Karpas-422 (cell line): ENCODE results near the gene GPR37L1. TPM values are rescaled to one million over a fixed set of nuclear protein-coding genes. Genes with fewer than 3 reads are reported as not detected.

Source experiments
- DNase-seq: peaks from one replicate; pipeline ENCODE4 v3.0.0-alpha.2; 2015
- H2AFZ ChIP-seq: fragments of 200-600 bp; sonication (generic); 2 replicates; pipeline ENCODE4 v1.6.1; 2014; ENCODE audit warnings: antibody characterized with exemption, low read length, mixed read lengths
- H3K27ac ChIP-seq: fragments of 200-600 bp; sonication (generic); 2 replicates; pipeline ENCODE4 v1.5.1; 2014; ENCODE audit warnings: mild to moderate bottlenecking, low read length, moderate library complexity
- H3K27me3 ChIP-seq: fragments of 200-600 bp; sonication (generic); 2 replicates; pipeline ENCODE4 v1.6.1; 2014; ENCODE audit warnings: low read length, mixed read lengths
- H3K36me3 ChIP-seq: fragments of 200-600 bp; sonication (generic); 2 replicates; pipeline ENCODE4 v1.6.1; 2014; ENCODE audit warnings: low read length, mixed read lengths; ENCODE audit not compliant: insufficient read depth
- H3K4me1 ChIP-seq: fragments of 200-600 bp; sonication (generic); 2 replicates; pipeline ENCODE4 v1.6.1; 2014; ENCODE audit warnings: mild to moderate bottlenecking, low read length, mixed read lengths
- H3K4me2 ChIP-seq: fragments of 200-600 bp; sonication (generic); 2 replicates; pipeline ENCODE4 v1.6.1; 2014; ENCODE audit warnings: low read length, low read depth, mild to moderate bottlenecking; ENCODE audit not compliant: poor library complexity, severe bottlenecking
- H3K4me3 ChIP-seq: fragments of 200-600 bp; sonication (generic); 2 replicates; pipeline ENCODE4 v1.5.1; 2014; ENCODE audit warnings: mild to moderate bottlenecking, antibody characterized with exemption, low read length, mixed read lengths
- H3K79me2 ChIP-seq: fragments of 200-600 bp; sonication (generic); 2 replicates; pipeline ENCODE4 v1.6.1; 2014; ENCODE audit warnings: mild to moderate bottlenecking, low read length, mixed read lengths
- H3K9ac ChIP-seq: fragments of 200-600 bp; sonication (generic); 2 replicates; pipeline ENCODE4 v1.6.0; 2014; ENCODE audit warnings: low read length
- H3K9me2 ChIP-seq: fragments of 200-600 bp; sonication (generic), shearing (Covaris generic); replicated peaks from 2 replicates; pipeline ENCODE4 v1.6.0; 2014; ENCODE audit warnings: mild to moderate bottlenecking, low read length, moderate library complexity; ENCODE audit not compliant: insufficient read depth
- H3K9me3 ChIP-seq: fragments of 300-700, 200-600 bp; sonication (generic); 2 replicates; pipeline ENCODE4 v1.6.1; 2014; ENCODE audit warnings: low read length, mixed read lengths
- H4K20me1 ChIP-seq: fragments of 200-600 bp; sonication (generic); 2 replicates; pipeline ENCODE4 v1.6.1; 2014; ENCODE audit warnings: mild to moderate bottlenecking, antibody characterized with exemption, low read length, low read depth; ENCODE audit not compliant: insufficient read depth
- total RNA-seq: library from RNA; depleted of rRNA; stranded (reverse); fragments of >200 nt; shearing (Covaris generic); gene quantifications from 2 replicates; pipeline ENCODE4 v1.2.3, GENCODE V29; 2014; ENCODE audit warnings: low replicate concordance

GPR37L1 gene
- total RNA-seq, 1 experiment from 2014 or later: not detected

DNA sequence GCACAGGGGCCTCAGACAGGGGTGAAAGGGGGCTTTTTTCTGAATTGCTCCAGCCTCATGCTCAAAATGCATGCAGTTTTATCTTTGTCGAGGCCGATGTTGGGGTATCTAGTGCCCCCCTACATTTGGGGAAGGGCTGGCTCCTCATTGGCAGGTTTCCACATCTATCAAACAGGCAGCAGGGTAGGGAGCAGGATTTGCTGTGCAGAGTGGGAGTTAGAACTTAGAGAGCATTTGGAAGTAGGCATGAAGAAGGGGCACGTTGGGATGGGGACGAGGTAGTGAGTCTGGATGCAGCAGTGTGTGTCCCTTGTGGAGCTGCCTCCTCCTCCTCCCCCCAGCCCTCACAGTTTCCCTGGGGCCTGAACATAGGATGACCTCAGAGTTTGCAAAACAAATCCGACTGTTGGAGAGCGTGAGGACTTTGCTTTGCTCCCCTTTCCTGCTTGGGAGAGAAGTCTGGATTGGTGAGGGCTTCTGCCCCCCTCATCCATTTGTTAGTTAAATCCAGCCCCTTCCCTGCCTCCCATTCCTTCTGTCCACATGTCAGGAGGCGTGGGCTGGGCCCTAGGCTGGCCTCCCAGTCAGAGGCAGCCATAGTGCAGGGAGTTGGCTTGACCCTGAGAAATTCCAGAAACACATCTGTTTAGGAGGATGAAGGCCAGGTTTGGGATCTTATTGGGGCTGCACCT is 36.9 kb upstream of the GPR37L1 start:
- Histone ChIP-seq H3K9me3 (no peaks in the 10 kb centered on the region), H3K27me3 (no peaks in the 10 kb centered on the region), H3K79me2 (no peaks in the 10 kb centered on the region), H4K20me1 (no peaks in the 10 kb centered on the region), H3K36me3 (no peaks in the 10 kb centered on the region), H3K4me1 (peaks cover 15% of the 10 kb centered on the region), H3K9ac (no peak overlapping the region), H3K9me2 (no peaks in the 10 kb centered on the region), H3K4me2 (no peak overlapping the region), H3K4me3 (no peak overlapping the region), H2AFZ (no peak overlapping the region), H3K27ac (no peak overlapping the region)
- no peak for DNase-seq

DNA sequence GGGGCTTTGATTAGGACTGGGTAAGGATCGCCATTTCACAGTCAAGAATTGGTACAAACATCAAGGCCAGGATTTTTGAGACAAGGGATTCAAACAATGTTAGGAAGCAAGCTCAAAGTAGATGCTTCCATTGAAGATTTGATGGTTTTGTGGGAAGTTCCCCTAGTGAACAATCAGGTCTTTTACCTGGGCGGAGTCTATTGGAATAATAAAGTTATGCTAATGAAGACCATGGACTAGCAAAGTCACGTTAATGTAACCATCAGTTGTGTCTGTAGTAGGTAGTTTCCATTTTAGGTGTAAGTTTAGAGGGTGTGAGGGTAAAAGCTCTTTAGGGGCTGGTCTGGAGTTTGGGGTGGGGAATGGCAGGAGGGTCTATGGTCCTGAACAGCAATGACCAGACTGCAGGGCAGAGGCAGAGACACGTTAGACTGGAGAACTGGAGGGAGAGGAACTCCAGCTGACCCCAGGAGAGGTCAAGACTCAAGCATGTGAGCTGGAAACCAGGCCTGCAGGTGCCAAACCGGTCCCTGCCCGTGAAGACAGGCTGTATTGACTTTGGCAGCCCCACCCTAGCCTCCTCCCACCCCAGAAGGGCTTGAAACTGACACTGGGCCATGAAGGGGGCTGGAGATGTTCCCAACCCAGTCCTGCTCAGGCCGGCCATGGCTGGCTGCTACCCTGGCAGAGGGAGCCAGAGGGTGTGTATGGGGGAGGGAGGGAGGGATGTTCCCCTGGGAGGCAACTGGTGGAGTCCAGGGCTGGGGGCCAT is 36.0 kb upstream of the GPR37L1 start:
- Histone ChIP-seq H3K4me3 (no peak overlapping the region), H3K79me2 (no peaks in the 10 kb centered on the region), H3K36me3 (no peaks in the 10 kb centered on the region), H3K4me2 (no peak overlapping the region), H3K27me3 (no peaks in the 10 kb centered on the region), H3K27ac (no peak overlapping the region), H3K4me1 (peaks cover 15% of the 10 kb centered on the region), H2AFZ (no peak overlapping the region), H3K9me2 (no peaks in the 10 kb centered on the region), H3K9ac (no peak overlapping the region), H3K9me3 (no peaks in the 10 kb centered on the region), H4K20me1 (no peaks in the 10 kb centered on the region)
- DNase-seq: no peak

DNA sequence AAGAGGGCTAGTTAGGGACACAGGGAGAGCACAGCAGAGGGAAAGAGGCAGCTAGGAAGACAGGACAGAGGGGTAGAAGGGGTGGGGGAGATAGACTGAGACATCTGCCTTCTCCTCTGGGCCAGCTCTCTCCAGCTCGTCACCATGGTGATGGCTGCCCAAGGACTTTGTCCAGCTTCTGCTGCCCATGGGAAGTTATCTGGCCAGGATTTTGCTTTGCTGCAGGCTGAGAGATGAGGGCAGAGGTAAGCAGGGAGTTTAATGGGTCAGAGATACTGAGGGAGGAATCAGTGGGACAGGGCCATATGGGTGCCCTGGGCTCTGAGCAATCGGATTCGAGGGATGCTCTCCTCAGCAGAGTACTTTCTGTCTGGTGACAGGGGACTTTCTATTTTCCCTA is 34.5 kb upstream of the GPR37L1 start:
- Histone ChIP-seq H3K9me2 (no peaks in the 10 kb centered on the region), H3K27me3 (no peaks in the 10 kb centered on the region), H4K20me1 (no peaks in the 10 kb centered on the region), H3K36me3 (no peaks in the 10 kb centered on the region), H3K9me3 (no peaks in the 10 kb centered on the region), H3K4me2 (no peak overlapping the region), H3K4me3 (no peak overlapping the region), H2AFZ (no peak overlapping the region), H3K27ac (no peak overlapping the region), H3K79me2 (no peaks in the 10 kb centered on the region), H3K4me1 (peaks cover 15% of the 10 kb centered on the region), H3K9ac (no peak overlapping the region)
- no peak for DNase-seq

DNA sequence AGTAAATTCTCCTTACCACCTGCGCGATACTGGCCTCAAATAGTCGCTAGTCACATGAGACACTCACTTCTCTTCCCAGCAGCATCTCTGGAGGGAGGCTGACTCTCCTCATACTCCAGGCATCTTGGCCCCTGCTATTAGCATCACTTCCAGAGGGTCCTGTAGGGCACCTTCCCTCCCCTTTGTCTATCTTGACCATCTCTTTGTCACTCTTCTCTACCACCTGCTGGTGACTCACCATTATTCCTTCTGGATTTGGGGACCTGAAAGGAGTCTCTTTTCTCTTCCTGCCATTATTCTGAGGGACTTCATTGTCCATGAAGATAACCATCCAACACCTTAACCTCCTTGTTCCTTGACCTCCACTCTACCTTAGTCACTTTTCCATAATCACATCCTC is 31.7 kb upstream of the GPR37L1 start:
- no peak for DNase-seq
- H3K9ac ChIP-seq: no peak overlapping the region
- H3K9me2 ChIP-seq: no peaks in the 10 kb centered on the region
- H3K27ac ChIP-seq: no peak overlapping the region
- H3K4me3 ChIP-seq: no peak overlapping the region
- H3K4me1 ChIP-seq: peaks cover 4% of the 10 kb centered on the region
- no peak overlapping the region for H3K4me2 ChIP-seq
- H2AFZ ChIP-seq: no peak overlapping the region
- no peaks in the 10 kb centered on the region for H3K36me3 ChIP-seq
- H3K79me2 ChIP-seq: no peaks in the 10 kb centered on the region
- H4K20me1 ChIP-seq: no peaks in the 10 kb centered on the region
- no peaks in the 10 kb centered on the region for H3K9me3 ChIP-seq
- H3K27me3 ChIP-seq: no peaks in the 10 kb centered on the region

DNA sequence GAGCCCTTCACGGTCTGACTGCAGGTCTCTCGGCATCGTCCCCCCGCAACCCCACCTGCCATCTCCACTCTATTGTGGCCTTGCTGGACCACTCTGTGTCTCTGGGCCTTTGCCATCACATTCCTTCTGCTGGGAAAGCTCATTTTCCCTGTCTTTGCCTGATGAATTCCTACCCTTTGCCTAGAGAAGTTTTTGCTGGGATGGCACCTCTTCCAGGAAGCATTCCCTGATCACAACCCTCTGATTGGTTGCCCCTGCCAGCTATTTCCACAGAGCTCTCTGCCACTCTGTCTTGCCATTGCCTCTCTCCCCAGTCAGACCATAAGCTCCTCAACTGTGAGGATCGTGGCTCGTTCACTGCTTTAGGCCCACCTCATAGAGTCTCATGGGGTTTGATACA is 28.9 kb upstream of the GPR37L1 start:
- no peaks in the 10 kb centered on the region for H4K20me1 ChIP-seq
- no peaks in the 10 kb centered on the region for H3K9me2 ChIP-seq
- no peak overlapping the region for H3K4me2 ChIP-seq
- no peak overlapping the region for H3K27ac ChIP-seq
- H3K27me3 ChIP-seq: no peaks in the 10 kb centered on the region
- H3K79me2 ChIP-seq: no peaks in the 10 kb centered on the region
- DNase-seq: no peak
- no peak overlapping the region for H3K4me3 ChIP-seq
- no peaks in the 10 kb centered on the region for H3K9me3 ChIP-seq
- no peak overlapping the region for H3K9ac ChIP-seq
- no peaks in the 10 kb centered on the region for H3K36me3 ChIP-seq
- H2AFZ ChIP-seq: no peak overlapping the region
- H3K4me1 ChIP-seq: no peaks in the 10 kb centered on the region

DNA sequence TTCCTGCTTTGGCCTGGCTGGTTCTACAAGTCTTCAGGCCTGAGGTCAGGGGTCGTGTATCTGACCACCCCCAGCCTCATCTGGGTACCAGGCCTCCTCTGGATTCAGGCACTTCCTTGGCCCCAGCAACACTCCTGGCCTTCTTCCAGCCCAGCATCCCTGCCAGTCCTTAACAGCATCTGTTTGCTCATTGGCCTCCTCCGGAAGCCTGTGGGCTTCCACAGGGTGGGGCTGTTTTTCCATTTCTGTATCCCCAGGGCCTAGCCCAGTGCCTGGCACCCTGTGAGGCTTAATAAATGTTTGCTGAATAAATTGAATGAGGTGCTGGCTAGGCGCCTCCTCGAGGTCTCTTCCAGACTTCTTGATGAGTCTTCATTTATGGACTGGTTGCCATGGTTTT is 21.5 kb upstream of the GPR37L1 start:
- Histone ChIP-seq H3K4me3 (no peak overlapping the region), H3K4me2 (no peak overlapping the region), H3K36me3 (no peaks in the 10 kb centered on the region), H2AFZ (no peak overlapping the region), H3K9me3 (no peaks in the 10 kb centered on the region), H3K27ac (no peak overlapping the region), H3K4me1 (no peaks in the 10 kb centered on the region), H3K79me2 (no peaks in the 10 kb centered on the region), H3K9me2 (no peaks in the 10 kb centered on the region), H4K20me1 (no peaks in the 10 kb centered on the region), H3K27me3 (no peaks in the 10 kb centered on the region), H3K9ac (no peak overlapping the region)
- DNase-seq: no peak

DNA sequence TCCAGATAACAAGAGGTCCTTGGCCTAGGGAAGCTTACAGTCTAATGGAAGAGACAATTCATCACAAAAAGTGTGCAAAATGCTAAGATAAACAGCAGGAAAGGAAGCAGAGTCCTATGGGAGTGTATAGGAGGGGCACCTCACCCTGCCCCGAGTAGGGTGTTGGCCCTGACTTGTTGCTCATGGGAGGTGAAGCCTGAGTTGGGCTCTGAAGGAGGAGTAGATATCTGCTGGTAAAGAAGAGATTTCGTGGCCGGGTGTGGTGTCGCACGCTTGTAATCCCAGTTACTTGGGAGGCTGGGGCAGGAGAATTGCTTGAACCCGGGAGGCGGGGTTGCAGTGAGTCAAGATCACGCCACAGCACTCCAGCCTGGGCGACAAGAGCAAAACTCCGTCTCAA is 18.6 kb upstream of the GPR37L1 start:
- H3K4me1 ChIP-seq: no peaks in the 10 kb centered on the region
- no peak overlapping the region for H3K4me2 ChIP-seq
- no peaks in the 10 kb centered on the region for H4K20me1 ChIP-seq
- no peak overlapping the region for H3K9ac ChIP-seq
- no peak overlapping the region for H3K27ac ChIP-seq
- no peaks in the 10 kb centered on the region for H3K36me3 ChIP-seq
- H2AFZ ChIP-seq: no peak overlapping the region
- no peak for DNase-seq
- H3K27me3 ChIP-seq: no peaks in the 10 kb centered on the region
- no peaks in the 10 kb centered on the region for H3K9me2 ChIP-seq
- H3K9me3 ChIP-seq: no peaks in the 10 kb centered on the region
- H3K79me2 ChIP-seq: no peaks in the 10 kb centered on the region
- H3K4me3 ChIP-seq: no peak overlapping the region

DNA sequence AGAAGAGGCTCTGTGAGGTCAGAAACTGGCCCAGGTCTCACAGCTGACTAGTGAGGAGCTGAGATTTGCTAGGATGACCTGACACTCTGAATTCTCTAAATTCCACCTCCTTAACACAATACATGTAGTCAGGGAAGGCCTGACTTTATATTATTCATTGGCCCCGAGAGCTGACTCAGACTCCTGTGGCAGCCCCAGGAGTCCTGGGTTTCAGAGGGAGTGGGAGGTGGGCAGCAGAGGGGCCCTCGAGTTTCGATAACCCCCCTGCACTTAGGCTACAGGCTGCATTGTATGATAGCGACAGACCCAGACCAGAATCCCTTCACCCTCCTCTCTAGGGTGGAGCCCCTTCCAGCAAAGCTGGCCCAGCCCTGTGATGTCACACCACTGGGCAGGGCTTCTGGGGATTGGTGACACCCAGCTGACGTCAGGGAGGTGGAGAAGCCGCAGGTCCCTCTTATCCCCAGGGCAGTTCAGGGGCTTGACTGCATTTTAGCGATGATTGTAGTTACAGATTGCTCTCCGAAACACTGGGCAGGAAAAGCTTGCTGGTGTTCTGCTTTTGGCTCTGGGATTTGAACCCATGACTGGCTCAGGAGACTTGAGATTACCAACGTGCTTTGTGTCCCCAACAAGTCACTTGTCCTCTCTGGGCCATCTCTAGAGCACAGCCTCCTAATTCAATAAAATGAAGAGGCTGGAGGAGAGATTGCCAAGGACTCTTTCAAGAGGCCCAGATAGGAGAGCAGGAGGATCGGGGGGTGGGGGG is 17.0 kb upstream of the GPR37L1 start:
- Histone ChIP-seq H2AFZ (no peak overlapping the region), H3K27ac (no peak overlapping the region), H3K4me2 (no peak overlapping the region)

More for the DNA sequence above, 17.0 kb upstream of the GPR37L1 start:
- H3K36me3 ChIP-seq: no peaks in the 10 kb centered on the region
- no peaks in the 10 kb centered on the region for H3K79me2 ChIP-seq
- no peaks in the 10 kb centered on the region for H3K9me2 ChIP-seq
- H3K4me3 ChIP-seq: no peak overlapping the region
- no peaks in the 10 kb centered on the region for H3K9me3 ChIP-seq
- H3K9ac ChIP-seq: no peak overlapping the region
- H3K4me1 ChIP-seq: no peaks in the 10 kb centered on the region
- peak; percentile 53 for DNase-seq
- no peaks in the 10 kb centered on the region for H3K27me3 ChIP-seq
- H4K20me1 ChIP-seq: no peaks in the 10 kb centered on the region
